SK-N-SH (cell line): ENCODE measurements around the gene RPS6KA2. TPM values are rescaled to one million over a fixed set of nuclear protein-coding genes. Genes with fewer than 3 reads are reported as not detected.

ENCODE experiments used
- ELF1 ChIP-seq: IDR thresholded peaks from 2 replicates; pipeline ENCODE4 v1.4.0; 2012
- FOXJ3 ChIP-seq: sonication (generic); formaldehyde crosslinking; IDR thresholded peaks from 2 replicates; pipeline ENCODE4 v1.5.1; 2020; ENCODE audit warnings: mild to moderate bottlenecking, missing genetic modification reagents
- GABPA ChIP-seq: IDR thresholded peaks from 2 replicates; pipeline ENCODE4 v1.4.0; 2012; ENCODE audit warnings: low read depth, mild to moderate bottlenecking
- JUND ChIP-seq: IDR thresholded peaks from 2 replicates; pipeline ENCODE4 v1.4.0; 2012
- MAX ChIP-seq: IDR thresholded peaks from 2 replicates; pipeline ENCODE4 v1.4.0; 2012; ENCODE audit warnings: low read depth
- MEF2A ChIP-seq: IDR thresholded peaks from 2 replicates; pipeline ENCODE4 v1.4.0; 2012; ENCODE audit warnings: low read depth, borderline replicate concordance
- MXI1 ChIP-seq: IDR thresholded peaks from 2 replicates; pipeline ENCODE4 v1.6.1; 2012; ENCODE audit warnings: mild to moderate bottlenecking, low read depth, low read length, improper control_type of control experiment
- NRF1 ChIP-seq: IDR thresholded peaks from 2 replicates; pipeline ENCODE4 v1.6.1; 2012; ENCODE audit warnings: low read depth, mild to moderate bottlenecking, low read length
- PBX3 ChIP-seq: IDR thresholded peaks from 2 replicates; pipeline ENCODE4; 2012
- RAD21 ChIP-seq: IDR thresholded peaks from 2 replicates; pipeline ENCODE4 v1.6.1; 2012; ENCODE audit warnings: mild to moderate bottlenecking, low read length
- RCOR1 ChIP-seq: fragments of 150-350 bp; IDR thresholded peaks from 2 replicates; pipeline ENCODE4 v1.6.1; 2017; ENCODE audit warnings: antibody characterized with exemption, low read length
- REST ChIP-seq: IDR thresholded peaks from 2 replicates; pipeline ENCODE4 v1.6.1; 2012; ENCODE audit warnings: mild to moderate bottlenecking, low read depth, low read length, moderate library complexity
- SMC3 ChIP-seq: IDR thresholded peaks from 2 replicates; pipeline ENCODE4 v1.6.1; 2012; ENCODE audit warnings: low read depth, low read length, improper control_type of control experiment
- USF2 ChIP-seq: fragments of 150-350 bp; IDR thresholded peaks from 2 replicates; pipeline ENCODE4 v1.6.1; 2017; ENCODE audit warnings: antibody characterized with exemption, low read length, low read depth, borderline replicate concordance
- polyA plus RNA-seq, 3 experiments: library from polyadenylated mRNA; depleted of rRNA; stranded (reverse); fragments of >200 nt; gene quantifications; 2 replicates each; pipeline ENCODE4 v1.2.3, GENCODE V29; 2012
- TF ChIP-seq, protein P1 (sequence below): fragments of 200-600 bp; sonication (generic); IDR thresholded peaks from 2 replicates; pipeline ENCODE4 v1.6.1; 2017; ENCODE audit warnings: antibody characterized with exemption, mild to moderate bottlenecking, moderate library complexity
- TF ChIP-seq, protein P2 (sequence below): IDR thresholded peaks from 2 replicates; pipeline ENCODE4 v1.4.0; 2012; ENCODE audit warnings: low read depth, borderline replicate concordance

Gene RPS6KA2
- polyA plus RNA-seq, 1 of the 3 experiments (the other 2 are of a cell fraction), result 59.5 TPM

DNA sequence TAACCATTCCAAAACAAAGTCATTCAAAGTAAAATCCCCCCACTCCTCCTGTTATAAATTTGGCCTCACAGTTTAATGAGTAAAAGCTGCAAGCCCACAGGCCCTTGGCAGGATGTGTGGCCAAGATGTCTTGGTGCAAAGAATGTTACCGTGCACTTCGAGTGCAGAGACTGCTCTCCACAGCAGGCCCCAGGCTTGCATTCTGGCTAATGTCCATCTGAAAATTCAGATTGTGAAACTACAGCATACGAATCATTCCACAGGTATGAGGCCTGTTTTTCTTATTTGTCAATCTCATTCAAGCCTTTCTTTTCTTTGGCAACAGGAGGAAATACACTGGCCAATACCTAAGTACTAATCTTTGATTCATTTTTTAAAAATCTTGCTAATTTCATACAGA is 7.1 kb downstream of the RPS6KA2 start (continued):
- TF ChIP-seq, protein P1, sequence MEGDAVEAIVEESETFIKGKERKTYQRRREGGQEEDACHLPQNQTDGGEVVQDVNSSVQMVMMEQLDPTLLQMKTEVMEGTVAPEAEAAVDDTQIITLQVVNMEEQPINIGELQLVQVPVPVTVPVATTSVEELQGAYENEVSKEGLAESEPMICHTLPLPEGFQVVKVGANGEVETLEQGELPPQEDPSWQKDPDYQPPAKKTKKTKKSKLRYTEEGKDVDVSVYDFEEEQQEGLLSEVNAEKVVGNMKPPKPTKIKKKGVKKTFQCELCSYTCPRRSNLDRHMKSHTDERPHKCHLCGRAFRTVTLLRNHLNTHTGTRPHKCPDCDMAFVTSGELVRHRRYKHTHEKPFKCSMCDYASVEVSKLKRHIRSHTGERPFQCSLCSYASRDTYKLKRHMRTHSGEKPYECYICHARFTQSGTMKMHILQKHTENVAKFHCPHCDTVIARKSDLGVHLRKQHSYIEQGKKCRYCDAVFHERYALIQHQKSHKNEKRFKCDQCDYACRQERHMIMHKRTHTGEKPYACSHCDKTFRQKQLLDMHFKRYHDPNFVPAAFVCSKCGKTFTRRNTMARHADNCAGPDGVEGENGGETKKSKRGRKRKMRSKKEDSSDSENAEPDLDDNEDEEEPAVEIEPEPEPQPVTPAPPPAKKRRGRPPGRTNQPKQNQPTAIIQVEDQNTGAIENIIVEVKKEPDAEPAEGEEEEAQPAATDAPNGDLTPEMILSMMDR, result no peak
- TF ChIP-seq RCOR1, result no peak
- no peak for TF ChIP-seq SMC3
- no peak for TF ChIP-seq USF2
- no peak for TF ChIP-seq NRF1
- no peak for TF ChIP-seq MXI1
- TF ChIP-seq MEF2A, result peak; percentile 74; the same call in 1 of the 2 replicates
- TF ChIP-seq GABPA, result no peak
- peak; percentile 91 for TF ChIP-seq PBX3
- TF ChIP-seq, protein P2, sequence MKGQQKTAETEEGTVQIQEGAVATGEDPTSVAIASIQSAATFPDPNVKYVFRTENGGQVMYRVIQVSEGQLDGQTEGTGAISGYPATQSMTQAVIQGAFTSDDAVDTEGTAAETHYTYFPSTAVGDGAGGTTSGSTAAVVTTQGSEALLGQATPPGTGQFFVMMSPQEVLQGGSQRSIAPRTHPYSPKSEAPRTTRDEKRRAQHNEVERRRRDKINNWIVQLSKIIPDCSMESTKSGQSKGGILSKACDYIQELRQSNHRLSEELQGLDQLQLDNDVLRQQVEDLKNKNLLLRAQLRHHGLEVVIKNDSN, result no peak
- TF ChIP-seq MAX, result peak; percentile 76
- no peak for TF ChIP-seq FOXJ3 (CRISPR knock-in tag)
- peak; percentile 71; the same call in 1 of the 2 replicates for TF ChIP-seq REST
- no peak for TF ChIP-seq RAD21
- peak; percentile 91 for TF ChIP-seq JUND
- TF ChIP-seq ELF1, result no peak
